ENCODE results near the gene DCTN3. TPM values are rescaled to one million over a fixed set of nuclear protein-coding genes. Genes with fewer than 3 reads are reported as not detected.

DCTN3 gene
- total and polyA plus RNA-seq, 10 of the 15 experiments (the other 5 are each of a cell fraction or from before 2014, with no cell fraction given) = 19.0 to 120 (median 71.8) TPM

- H3K4me2 ChIP-seq (ENCODE audit: control insufficient read depth, insufficient read depth) = no peak overlapping the region
- ATAC-seq = no peak
- ChIA-PET RAD21 (ENCODE audit: unreplicated experiment) (no interaction called here), SMC1A (ENCODE audit: uncharacterized antibody, unreplicated experiment) (no interaction called here), CTCF (interaction anchor here (0.7 to 1.0 kb wide), 2 partner anchors 8 to 197 kb away, joined by 3 to 4 read pairs; no protein-coding TSS in a partner anchor), POLR2A (interaction anchor here (0.5 kb wide), 1 partner anchor 58 kb away, joined by 3 read pairs; no protein-coding TSS in a partner anchor)
- FAIRE-seq = no peak
- intact Hi-C loops (cut with micrococcal nuclease; ENCODE audit: unreplicated experiment) (loop anchor here (5.0 kb wide), 1 partner anchor 269 kb away; no protein-coding TSS in a partner anchor), in situ Hi-C loops (cut with MboI) (no loop called here)
- DNase-seq (ENCODE audit: low read depth, low spot score) = no peak
- H2AFZ ChIP-seq (ENCODE audit: control insufficient read depth, low read depth, low read length) = no peak overlapping the region
- no peak overlapping the region for H3K27ac ChIP-seq (ENCODE audit: control insufficient read depth, insufficient read depth)
- no peak overlapping the region for H3K9ac ChIP-seq (ENCODE audit: control insufficient read depth, insufficient read depth, low read length)
- no peaks in the 10 kb centered on the region for H4K20me1 ChIP-seq (ENCODE audit: control insufficient read depth, insufficient read depth)
- no TSS peak for BruUV-seq (replicated peaks)
- no peak overlapping the region for H3K4me3 ChIP-seq
- H3K9me3 ChIP-seq (replicated peaks; ENCODE audit: control insufficient read depth, insufficient read depth, low read length) = no peaks in the 10 kb centered on the region
- H3K79me2 ChIP-seq (ENCODE audit: control insufficient read depth, insufficient read depth, low read length) = no peaks in the 10 kb centered on the region
- TF ChIP-seq MEF2A (IDR thresholded peaks at IDR 0.05; ENCODE audit: insufficient read depth, low read depth, low read length) (no peak), KLF5 (IDR thresholded peaks at IDR 0.05; ENCODE audit: partially characterized antibody) (no peak), POLR2A (IDR thresholded peaks at IDR 0.05; ENCODE audit: low read depth, low read length) (no peak), STAT1 (conservative IDR thresholded peaks at IDR 0.05) (no peak), DPF2 (IDR thresholded peaks at IDR 0.05) (no peak), TCF12 (IDR thresholded peaks at IDR 0.05; ENCODE audit: low read depth, low read length) (no peak), ZNF207 (IDR thresholded peaks at IDR 0.05; ENCODE audit: borderline replicate concordance) (no peak), BCL3 (IDR thresholded peaks at IDR 0.05; ENCODE audit: borderline replicate concordance, insufficient read depth, low read depth, low read length, poor library complexity, severe bottlenecking) (no peak), PRDM15 (CRISPR knock-in tag; IDR thresholded peaks at IDR 0.05) (no peak), LARP7 (IDR thresholded peaks at IDR 0.05) (no peak), MXI1 (IDR thresholded peaks at IDR 0.05; ENCODE audit: low read depth, low read length) (no peak)
- TF ChIP-seq, protein P1, sequence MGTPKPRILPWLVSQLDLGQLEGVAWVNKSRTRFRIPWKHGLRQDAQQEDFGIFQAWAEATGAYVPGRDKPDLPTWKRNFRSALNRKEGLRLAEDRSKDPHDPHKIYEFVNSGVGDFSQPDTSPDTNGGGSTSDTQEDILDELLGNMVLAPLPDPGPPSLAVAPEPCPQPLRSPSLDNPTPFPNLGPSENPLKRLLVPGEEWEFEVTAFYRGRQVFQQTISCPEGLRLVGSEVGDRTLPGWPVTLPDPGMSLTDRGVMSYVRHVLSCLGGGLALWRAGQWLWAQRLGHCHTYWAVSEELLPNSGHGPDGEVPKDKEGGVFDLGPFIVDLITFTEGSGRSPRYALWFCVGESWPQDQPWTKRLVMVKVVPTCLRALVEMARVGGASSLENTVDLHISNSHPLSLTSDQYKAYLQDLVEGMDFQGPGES (IDR thresholded peaks at IDR 0.05) = no peak
- H3K36me3 ChIP-seq (ENCODE audit: control insufficient read depth in 2 of 2, insufficient read depth in 2 of 2, low read length in 1 of 2) = no peaks in the 10 kb centered on the region
- H3K27me3 ChIP-seq (replicated peaks in 1 of 2; ENCODE audit: control insufficient read depth in 2 of 2, insufficient read depth in 2 of 2, low read length in 1 of 2) = peaks cover 7 to 8% of the 10 kb centered on the region in 2 experiments; a peak in 2 of 4 replicates
- no peaks in the 10 kb centered on the region for H3K4me1 ChIP-seq (ENCODE audit: control insufficient read depth, insufficient read depth, low read length)
- WGBS (ENCODE audit: insufficient coverage, insufficient replicate concordance, low lambda C conversion rate, missing lambda C conversion rate) = 0% methylated on average over 1 of the region's 1 CpG
Observed at GRCh38 chr9:34600908-34601307, 19.4 kb downstream of the DCTN3 start.

Measured in GM12878 (cell line).